HepG2 (cell line): Measurements from ENCODE around the gene RIPPLY2. TPM values are rescaled to one million over a fixed set of nuclear protein-coding genes. Genes with fewer than 3 reads are reported as not detected.
A peak's percentile ranks its signal among the peaks of the same experiment; 100 is the strongest.

ENCODE experiments used
- ARHGAP35 ChIP-seq: sonication (generic); formaldehyde crosslinking; IDR thresholded peaks from 2 replicates; pipeline ENCODE4 v1.9.0; 2022; ENCODE audit warnings: mild to moderate bottlenecking, inconsistent platforms, moderate library complexity, missing genetic modification reagents, borderline replicate concordance
- BHLHE40 ChIP-seq: IDR thresholded peaks from 2 replicates; pipeline ENCODE4 v1.6.1; 2011; ENCODE audit warnings: low read length, improper control_type of control experiment
- EED ChIP-seq: sonication (generic); formaldehyde crosslinking; IDR thresholded peaks from 2 replicates; pipeline ENCODE4 v1.5.0; 2020; ENCODE audit warnings: mild to moderate bottlenecking, missing genetic modification reagents
- FOSL2 ChIP-seq: sonication (generic); formaldehyde crosslinking; IDR thresholded peaks from 2 replicates; pipeline ENCODE4 v1.4.0; 2020; ENCODE audit warnings: missing genetic modification reagents
- HNRNPK ChIP-seq: fragments of 200-400 bp; formaldehyde crosslinking; IDR thresholded peaks from 2 replicates; pipeline ENCODE4 v1.6.1; 2018; ENCODE audit warnings: low read length, low read depth, moderate library complexity, mild to moderate bottlenecking; ENCODE audit not compliant: poor library complexity, severe bottlenecking
- KDM3A ChIP-seq: IDR thresholded peaks from 2 replicates; pipeline ENCODE4 v1.6.1; 2018; ENCODE audit warnings: low read depth, missing compliant biosample characterization
- KLF12 ChIP-seq: sonication (generic); formaldehyde crosslinking; IDR thresholded peaks from 2 replicates; pipeline ENCODE4 v1.4.0; 2020; ENCODE audit warnings: missing genetic modification reagents, borderline replicate concordance
- MXD3 ChIP-seq: IDR thresholded peaks from 2 replicates; pipeline ENCODE4 v1.6.1; 2016; ENCODE audit warnings: mild to moderate bottlenecking, missing biosample characterization, missing genetic modification reagents
- MXD4 ChIP-seq: IDR thresholded peaks from 2 replicates; pipeline ENCODE4 v1.6.1; 2016; ENCODE audit warnings: mild to moderate bottlenecking, missing biosample characterization, missing genetic modification reagents
- NFYB ChIP-seq: sonication (generic); formaldehyde crosslinking; IDR thresholded peaks from 2 replicates; pipeline ENCODE4 v1.4.0; 2020; ENCODE audit warnings: missing genetic modification reagents
- PHF21A ChIP-seq: sonication (generic); formaldehyde crosslinking; IDR thresholded peaks from 2 replicates; pipeline ENCODE4 v1.5.0; 2020; ENCODE audit warnings: mild to moderate bottlenecking, missing genetic modification reagents
- SSRP1 ChIP-seq: IDR thresholded peaks from 2 replicates; pipeline ENCODE4 v1.6.1; 2016; ENCODE audit warnings: control low read depth
- TBX3 ChIP-seq: fragments of 450-650 bp; IDR thresholded peaks from 2 replicates; pipeline ENCODE4 v1.6.1; 2017; ENCODE audit warnings: antibody characterized with exemption, mild to moderate bottlenecking, inconsistent platforms, borderline replicate concordance
- ZBTB39 ChIP-seq: sonication (generic); formaldehyde crosslinking; IDR thresholded peaks from 2 replicates; pipeline ENCODE4 v1.5.0; 2020; ENCODE audit warnings: missing genetic modification reagents
- ZNF101 ChIP-seq: sonication (generic); formaldehyde crosslinking; IDR thresholded peaks from 2 replicates; pipeline ENCODE4 v1.4.0; 2020; ENCODE audit warnings: mild to moderate bottlenecking, low read depth, missing genetic modification reagents, borderline replicate concordance
- ZNF644 ChIP-seq: IDR thresholded peaks from 2 replicates; pipeline ENCODE4 v1.6.1; 2016; ENCODE audit warnings: low read depth
- ZNF670 ChIP-seq: sonication (generic); formaldehyde crosslinking; IDR thresholded peaks from 2 replicates; pipeline ENCODE4 v1.8.0; 2022; ENCODE audit warnings: mild to moderate bottlenecking, missing genetic modification reagents, borderline replicate concordance
- ZNF737 ChIP-seq: sonication (generic); formaldehyde crosslinking; IDR thresholded peaks from 2 replicates; pipeline ENCODE4 v1.5.0; 2020; ENCODE audit warnings: missing genetic modification reagents, mild to moderate bottlenecking, borderline replicate concordance
- ZNF747 ChIP-seq: sonication (generic); formaldehyde crosslinking; IDR thresholded peaks from 2 replicates; pipeline ENCODE4 v1.8.1; 2023; ENCODE audit warnings: missing genetic modification reagents, mild to moderate bottlenecking, borderline replicate concordance
- ZSCAN12 ChIP-seq: sonication (generic); formaldehyde crosslinking; IDR thresholded peaks from 2 replicates; pipeline ENCODE4 v1.9.0; 2021; ENCODE audit warnings: mild to moderate bottlenecking, missing genetic modification reagents
- polyA plus RNA-seq, 8 experiments: library from polyadenylated mRNA; depleted of rRNA in 3 of 8; stranded (reverse) in 7 of 8; unstranded in 1 of 8; fragments of >200 nt; fragmentation: Illumina TruSeq in 4 of 8; extraction: Trizol in 4 of 8; gene quantifications; 2 replicates each; pipeline versions ENCODE4 v1.2.1 to v1.2.3, GENCODE V29; 2011 to 2016; ENCODE audit warnings: low read depth in 4 of 8, missing spikeins in 1 of 8, mixed read lengths in 1 of 8; ENCODE audit not compliant: insufficient read depth in 1 of 8
- total RNA-seq, 5 experiments: library from RNA; depleted of rRNA; stranded (reverse); fragments of >200 nt; fragmentation: Illumina TruSeq; extraction: Trizol; gene quantifications; 2 replicates each; pipeline ENCODE4 v1.2.3, GENCODE V29; 2016; ENCODE audit warnings: low read depth in 1 of 5
- TF ChIP-seq, protein P1 (sequence below): sonication (generic); formaldehyde crosslinking; IDR thresholded peaks from 2 replicates; pipeline ENCODE4 v1.5.1; 2020; ENCODE audit warnings: missing genetic modification reagents, mild to moderate bottlenecking, borderline replicate concordance
- TF ChIP-seq, protein P2 (sequence below): sonication (generic); formaldehyde crosslinking; IDR thresholded peaks from 2 replicates; pipeline ENCODE4 v1.4.0; 2020; ENCODE audit warnings: missing genetic modification reagents, mild to moderate bottlenecking, borderline replicate concordance

Gene RIPPLY2
- total and polyA plus RNA-seq, 2 of the 13 experiments (the other 11 are each of a cell fraction or from before 2014, with no cell fraction given), result not detected

GRCh38 chr6:83859410-83860358 is 6.5 kb downstream of the RIPPLY2 start, which contains the start of gene CYB5R4 (continued):
- TF ChIP-seq, protein P1, sequence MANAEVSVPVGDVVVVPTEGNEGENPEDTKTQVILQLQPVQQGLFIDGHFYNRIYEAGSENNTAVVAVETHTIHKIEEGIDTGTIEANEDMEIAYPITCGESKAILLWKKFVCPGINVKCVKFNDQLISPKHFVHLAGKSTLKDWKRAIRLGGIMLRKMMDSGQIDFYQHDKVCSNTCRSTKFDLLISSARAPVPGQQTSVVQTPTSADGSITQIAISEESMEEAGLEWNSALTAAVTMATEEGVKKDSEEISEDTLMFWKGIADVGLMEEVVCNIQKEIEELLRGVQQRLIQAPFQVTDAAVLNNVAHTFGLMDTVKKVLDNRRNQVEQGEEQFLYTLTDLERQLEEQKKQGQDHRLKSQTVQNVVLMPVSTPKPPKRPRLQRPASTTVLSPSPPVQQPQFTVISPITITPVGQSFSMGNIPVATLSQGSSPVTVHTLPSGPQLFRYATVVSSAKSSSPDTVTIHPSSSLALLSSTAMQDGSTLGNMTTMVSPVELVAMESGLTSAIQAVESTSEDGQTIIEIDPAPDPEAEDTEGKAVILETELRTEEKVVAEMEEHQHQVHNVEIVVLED (CRISPR knock-in tag), result peak; percentile 99
- TF ChIP-seq PHF21A (CRISPR knock-in tag) (0 out of 2 replicates have a peak, but pooled peaks have one; percentile 28), EED (CRISPR knock-in tag) (peak; percentile 90; the same call in 1 of the 2 replicates), ZNF644 (peak; percentile 52; the same call in 1 of the 2 replicates), TBX3 (no peak), MXD3 (CRISPR knock-in tag) (peak; percentile 86), BHLHE40 (no peak), ZBTB39 (peak; percentile 69; the same call in 1 of the 2 replicates), ZNF747 (CRISPR knock-in tag) (no peak), MXD4 (CRISPR knock-in tag) (peak; percentile 98), KDM3A (CRISPR knock-in tag) (peak; percentile 91), SSRP1 (0 out of 2 replicates have a peak, but pooled peaks have one; percentile 68), ZNF670 (CRISPR knock-in tag) (no peak), HNRNPK (no peak), FOSL2 (CRISPR knock-in tag) (peak; percentile 72), KLF12 (CRISPR knock-in tag) (peak; percentile 90; the same call in 1 of the 2 replicates), ZSCAN12 (CRISPR knock-in tag) (peak; percentile 96), ZNF101 (no peak; the same call in 1 of the 2 replicates), ARHGAP35 (CRISPR knock-in tag) (peak; percentile 90), NFYB (CRISPR knock-in tag) (peak; percentile 56), ZNF737 (no peak)
- TF ChIP-seq, protein P2, sequence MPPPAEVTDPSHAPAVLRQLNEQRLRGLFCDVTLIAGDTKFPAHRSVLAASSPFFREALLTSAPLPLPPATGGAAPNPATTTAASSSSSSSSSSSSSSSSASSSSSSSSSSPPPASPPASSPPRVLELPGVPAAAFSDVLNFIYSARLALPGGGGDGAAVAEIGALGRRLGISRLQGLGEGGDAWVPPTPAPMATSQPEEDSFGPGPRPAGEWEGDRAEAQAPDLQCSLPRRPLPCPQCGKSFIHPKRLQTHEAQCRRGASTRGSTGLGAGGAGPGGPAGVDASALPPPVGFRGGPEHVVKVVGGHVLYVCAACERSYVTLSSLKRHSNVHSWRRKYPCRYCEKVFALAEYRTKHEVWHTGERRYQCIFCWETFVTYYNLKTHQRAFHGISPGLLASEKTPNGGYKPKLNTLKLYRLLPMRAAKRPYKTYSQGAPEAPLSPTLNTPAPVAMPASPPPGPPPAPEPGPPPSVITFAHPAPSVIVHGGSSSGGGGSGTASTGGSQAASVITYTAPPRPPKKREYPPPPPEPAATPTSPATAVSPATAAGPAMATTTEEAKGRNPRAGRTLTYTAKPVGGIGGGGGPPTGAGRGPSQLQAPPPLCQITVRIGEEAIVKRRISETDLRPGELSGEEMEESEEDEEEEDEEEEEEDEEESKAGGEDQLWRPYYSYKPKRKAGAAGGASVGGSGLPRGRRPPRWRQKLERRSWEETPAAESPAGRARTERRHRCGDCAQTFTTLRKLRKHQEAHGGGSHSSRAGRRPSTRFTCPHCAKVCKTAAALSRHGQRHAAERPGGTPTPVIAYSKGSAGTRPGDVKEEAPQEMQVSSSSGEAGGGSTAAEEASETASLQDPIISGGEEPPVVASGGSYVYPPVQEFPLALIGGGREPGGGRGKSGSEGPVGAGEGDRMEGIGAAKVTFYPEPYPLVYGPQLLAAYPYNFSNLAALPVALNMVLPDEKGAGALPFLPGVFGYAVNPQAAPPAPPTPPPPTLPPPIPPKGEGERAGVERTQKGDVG (CRISPR knock-in tag), result no peak
